ENCODE measurements around the gene SSC5D.
A peak's percentile ranks its signal among the peaks of the same experiment; 100 is the strongest.
"Not testable (repeated sequence)": the region's sequence is repeated elsewhere in the genome, so short reads cannot be mapped to it uniquely, and the experiment has no call there.

SSC5D gene

DNA sequence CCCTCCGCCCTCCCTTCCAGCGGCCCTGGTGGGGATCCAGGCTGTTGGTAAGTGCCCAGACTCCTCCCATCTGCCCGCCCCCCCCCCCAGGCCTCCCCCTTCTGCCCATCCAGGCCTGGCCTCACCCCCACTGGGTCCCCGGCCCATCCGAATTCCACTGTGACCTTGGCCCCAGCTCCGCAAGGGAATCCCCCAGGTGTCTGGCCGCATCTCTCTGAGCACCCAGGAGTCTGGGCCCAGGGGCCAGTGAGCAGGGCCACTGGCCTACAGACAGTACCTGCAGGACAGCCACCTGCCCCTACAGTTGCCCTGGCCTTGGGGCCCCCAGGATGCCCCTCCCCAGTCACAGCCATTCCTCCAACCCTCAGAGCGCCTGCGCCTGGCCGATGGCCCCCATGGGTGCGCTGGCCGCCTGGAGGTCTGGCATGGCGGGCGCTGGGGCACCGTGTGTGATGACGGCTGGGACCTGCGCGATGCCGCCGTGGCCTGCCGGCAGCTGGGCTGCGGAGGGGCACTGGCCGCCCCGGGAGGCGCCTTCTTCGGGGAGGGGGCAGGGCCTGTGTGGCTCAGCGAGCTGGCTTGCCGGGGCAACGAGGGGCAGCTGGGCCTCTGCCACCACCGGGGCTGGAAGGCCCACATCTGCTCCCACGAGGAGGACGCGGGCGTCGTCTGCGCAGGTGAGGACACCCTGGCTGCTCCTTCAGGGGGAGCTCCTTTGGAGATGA is 912 bp downstream of the SSC5D start:
- no peak for DNase-seq

DNA sequence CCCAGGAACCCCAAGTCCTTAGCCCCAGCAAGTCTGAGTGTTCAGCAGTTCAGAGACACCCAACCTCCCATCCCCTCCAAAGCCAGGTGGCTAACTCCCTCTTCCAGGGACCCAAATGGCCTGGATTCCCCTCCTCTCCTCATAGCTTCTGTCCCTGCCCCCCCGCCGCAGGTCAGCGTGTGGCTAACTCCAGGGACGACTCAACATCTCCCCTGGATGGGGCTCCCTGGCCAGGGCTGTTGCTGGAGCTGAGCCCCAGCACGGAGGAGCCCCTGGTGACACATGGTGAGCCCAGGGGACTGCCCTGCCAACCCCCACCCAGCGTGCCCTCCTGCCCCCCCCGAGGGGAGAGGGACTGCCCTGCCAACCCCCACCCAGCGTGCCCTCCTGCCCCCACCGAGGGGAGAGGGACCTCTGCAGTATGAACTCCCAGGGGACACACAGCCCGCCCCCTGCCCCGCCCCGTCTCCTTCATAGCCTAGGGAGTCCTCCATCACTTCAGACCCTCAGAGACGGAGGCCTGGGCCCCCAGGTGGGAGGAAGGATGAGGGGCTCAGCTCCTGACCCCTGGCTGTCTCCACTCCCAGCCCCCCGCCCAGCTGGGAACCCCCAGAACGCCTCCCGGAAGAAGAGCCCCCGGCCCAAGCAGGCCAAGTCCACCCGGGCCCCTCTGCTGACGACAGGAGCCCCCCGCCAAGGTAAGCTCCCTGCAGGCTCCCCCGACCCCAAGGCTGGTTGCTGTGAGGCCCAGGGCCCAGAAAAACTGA is 1.7 kb downstream of the SSC5D start:
- no peak for DNase-seq

DNA sequence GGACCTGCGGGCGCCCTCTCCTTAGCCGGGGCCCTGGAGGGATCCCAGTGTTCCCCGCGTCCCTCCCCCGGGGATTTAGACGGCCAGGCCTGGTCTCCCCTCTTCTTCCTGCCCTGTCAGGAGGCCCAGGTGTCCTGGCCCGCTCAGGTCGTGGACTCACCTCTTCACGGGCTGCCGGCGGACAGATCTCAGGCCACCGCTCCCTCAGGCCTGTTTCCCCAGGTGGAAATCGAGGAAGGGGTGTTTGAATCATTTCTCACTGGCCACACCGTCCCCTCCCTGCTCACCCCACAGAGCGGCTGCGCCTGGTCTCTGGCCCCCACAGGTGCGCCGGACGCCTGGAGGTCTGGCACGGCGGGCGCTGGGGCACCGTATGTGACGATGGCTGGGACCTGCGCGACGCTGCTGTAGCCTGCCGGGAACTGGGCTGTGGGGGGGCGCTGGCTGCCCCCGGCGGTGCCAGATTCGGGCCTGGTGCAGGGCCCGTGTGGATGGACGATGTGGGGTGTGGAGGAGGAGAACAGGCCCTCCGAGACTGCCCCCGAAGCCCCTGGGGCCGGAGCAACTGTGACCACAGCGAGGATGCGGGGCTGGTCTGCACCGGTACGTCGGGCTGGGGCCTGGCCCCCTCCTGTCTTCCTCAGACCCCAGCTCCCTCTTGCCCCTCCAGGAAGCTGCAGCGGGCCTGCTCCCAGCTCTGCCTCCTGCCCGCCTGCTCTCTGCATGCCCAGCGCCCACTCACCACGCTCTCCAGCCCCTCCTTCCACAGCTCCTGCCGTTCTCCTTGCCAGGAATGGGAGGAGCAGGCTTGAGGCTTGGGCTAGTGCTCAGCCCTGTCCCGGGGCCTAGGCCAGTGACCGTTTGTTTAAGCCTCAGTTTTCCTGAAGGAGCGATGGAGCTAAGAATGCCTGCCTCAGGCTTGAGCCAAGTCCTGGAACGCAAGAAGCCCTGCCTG is 2.5 kb downstream of the SSC5D start:
- no peak for DNase-seq

DNA sequence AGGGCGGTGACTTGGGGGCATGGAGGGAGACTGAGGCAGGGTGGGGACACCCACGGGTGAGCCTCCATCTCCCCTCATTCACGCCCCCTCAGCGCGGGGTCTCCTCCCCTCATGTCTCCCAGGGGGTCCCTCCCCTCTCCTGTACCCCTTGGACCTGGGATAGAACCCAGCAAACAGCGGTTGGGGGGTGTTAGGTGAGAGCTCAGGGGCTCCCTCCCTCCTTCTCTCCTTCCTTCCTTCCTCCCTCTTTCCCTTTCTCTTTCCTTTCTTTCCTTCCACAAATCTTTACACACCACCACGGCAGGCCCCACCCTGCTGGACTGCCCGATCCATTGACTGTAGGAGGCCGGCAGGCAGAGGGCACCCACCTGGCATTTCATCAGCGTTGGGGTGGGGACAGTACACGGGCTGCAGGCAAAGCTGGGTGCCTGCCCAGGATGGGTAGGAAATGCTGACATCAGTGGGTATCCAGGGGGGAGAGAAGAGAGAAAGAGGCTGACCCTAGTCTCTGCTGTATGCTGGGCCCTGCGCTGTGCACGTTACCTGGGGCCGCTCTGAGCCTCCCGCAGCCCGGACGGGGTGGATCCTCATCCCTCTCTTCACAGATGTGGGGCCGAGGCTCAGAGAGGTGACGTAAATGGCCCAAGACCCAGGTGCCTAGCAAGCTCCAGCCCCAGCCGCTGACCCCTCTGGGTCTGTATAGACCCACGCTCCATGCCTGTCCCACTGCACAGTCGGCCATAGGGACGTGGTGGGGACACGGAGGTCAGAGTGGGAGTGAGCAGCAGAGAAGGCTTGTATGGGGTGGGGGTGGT is 3.5 kb downstream of the SSC5D start:
- DNase-seq = no peak

DNA sequence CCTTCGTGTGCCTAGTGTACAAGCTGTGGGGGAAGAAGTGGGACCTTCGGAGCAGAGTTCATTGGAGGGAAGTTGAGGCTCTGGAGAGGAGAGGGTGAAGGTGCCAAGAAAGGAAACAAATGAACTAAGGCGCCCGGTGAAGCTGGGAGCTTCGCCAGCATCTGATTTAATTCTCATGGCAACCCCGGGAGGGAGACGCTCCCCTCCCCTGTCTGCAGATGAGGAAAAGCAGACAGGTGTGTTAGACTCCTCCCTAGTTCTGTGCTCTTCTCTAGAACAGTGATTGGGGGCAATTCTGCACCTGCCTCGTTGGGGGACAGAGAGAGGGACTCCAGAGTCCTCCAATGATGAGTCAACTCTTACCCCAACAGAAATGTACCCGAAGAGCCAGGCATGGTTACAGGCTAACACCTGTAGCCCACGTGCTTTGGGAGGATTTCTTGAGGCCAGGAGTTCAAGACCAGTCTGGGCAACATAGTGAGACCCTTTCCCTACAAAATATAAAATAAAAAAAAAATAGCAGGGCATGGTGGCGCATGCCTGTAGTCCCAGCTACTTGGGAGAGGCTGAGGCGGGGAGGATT is 4.2 kb downstream of the SSC5D start:
- DNase-seq = no peak

DNA sequence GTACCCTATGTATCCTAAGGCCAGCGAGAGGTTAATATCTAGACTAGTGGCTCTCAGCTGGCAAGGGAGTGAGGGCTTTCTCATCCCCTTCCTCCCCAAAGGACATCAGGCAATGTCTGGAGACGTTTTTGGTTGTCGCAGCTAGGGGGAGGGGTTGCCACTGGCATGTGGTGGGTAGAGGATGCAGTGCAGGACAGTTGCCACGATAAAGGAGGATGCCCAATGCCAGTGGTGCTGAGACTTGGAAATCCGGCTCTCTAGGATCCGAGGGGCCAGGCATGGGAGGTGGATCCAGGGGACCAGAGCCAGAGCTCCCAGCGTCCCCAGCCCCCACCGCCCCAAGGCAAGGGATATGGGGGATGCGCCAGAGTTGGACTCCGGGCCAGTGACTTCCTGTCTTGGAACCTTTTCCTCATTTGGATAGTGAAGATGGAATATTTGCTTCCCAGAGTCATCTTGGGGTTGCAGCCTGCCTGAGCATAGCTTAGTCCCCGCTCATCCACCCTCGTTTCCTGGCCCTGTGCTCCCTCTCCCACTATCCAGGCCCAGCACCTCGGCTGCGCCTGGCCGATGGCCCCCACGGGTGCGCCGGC is 4.9 kb downstream of the SSC5D start:
- no peak for DNase-seq

DNA sequence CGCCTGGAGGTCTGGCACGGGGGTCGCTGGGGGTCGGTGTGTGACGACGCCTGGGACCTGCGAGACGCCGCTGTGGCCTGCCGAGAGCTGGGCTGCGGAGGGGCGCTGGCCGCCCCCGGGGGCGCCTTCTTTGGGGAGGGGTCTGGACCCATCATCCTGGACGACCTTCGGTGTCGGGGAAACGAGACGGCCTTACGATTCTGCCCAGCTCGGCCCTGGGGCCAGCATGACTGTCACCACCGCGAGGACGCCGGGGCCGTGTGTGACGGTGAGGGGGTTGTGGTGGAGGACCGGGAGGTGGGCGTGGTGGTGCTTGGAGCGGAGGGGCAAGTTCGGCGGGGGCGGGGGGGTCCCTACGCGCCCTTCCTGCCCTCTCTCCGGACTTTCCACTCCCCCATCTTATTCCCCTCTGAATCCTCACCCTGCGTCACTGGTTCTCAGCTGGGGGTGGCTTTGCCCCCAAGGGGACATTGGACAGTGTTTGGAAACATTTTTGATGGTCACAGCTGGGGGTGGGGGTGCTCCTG is 5.5 kb downstream of the SSC5D start:
- no peak for DNase-seq

DNA sequence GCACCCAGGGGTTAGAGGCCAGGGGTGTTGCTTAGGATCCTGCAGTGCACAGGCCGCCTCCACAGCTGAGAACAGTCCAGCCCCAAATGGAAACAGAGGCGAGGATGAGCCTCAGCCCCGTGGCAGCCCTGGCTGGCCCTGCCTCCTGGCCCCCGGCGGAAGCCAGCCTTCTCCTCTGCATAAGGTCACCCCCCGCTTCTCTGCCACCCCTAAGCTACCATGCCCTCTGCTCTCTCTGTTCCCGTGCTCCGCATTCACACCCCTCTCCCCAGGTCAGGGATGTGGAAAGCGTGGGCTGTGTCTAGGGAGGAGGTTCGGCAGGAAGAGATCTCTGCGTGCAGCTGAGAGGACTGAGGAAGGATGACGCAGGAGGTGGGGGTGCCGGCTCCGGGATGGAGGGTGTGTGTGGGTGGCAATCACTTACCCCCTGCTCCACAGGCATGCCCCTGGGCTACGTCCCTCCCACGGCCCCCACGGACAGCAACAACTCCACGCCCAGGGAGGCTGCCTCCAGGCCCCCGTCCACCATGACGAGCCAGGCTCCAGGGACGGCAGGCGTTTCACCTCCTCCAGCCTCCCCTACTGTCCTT is 6.0 kb downstream of the SSC5D start:
- DNase-seq = no peak

DNA sequence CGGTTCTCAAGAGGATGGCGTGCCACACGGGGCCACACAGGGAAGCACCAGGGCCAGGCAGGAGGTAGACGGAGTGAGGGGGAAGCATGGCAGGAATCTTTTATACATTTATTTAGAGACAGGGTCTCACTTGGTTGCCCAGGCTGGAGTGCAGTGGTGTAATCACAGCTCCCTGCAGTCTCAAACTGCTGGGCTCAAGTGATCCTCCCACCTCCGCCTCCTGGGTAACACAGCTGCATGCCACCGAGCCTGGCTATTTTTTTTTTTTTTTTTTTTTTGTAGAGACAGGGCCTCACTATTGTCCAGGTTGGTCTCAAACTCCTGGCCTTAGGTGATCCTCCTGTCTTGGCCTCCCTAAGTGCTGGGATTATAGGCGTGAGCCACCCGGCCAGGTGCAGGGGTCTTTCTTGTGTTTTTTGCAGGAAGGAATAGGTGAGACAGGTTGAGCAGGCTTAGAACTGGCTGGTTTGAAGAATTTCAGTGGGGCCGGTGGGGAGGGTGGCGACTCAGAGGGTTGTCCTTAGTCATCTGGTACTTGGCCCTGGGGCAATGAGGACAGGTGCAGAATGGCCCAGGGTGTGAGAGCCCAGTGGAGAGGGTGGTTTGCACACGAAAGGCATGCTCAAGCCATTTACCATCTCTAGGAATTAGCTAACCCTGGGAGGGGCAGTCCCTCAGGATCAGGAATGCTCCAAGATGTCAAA is 7.6 kb downstream of the SSC5D start:
- DNase-seq = no peak

DNA sequence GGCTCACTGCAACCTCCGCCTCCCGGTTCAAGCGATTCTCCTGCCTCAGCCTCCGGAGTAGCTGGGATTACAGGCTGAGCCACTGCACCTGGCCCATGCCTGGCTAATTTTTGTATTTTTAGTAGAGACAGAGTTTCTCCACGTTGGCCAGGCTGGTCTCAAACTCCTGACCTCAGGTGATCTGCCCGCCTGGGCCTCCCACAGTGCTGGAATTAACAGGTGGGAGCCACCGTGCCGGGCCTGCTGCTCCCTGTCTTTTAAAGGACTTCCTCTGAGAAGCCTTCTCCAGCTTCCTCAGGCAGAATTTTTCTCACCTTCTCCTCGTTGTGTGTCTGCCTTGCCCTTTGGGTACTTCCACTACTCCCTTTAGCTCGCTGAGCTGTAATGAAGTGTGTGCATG is 8.6 kb downstream of the SSC5D start:
- not testable (repeated sequence) for DNase-seq

DNA sequence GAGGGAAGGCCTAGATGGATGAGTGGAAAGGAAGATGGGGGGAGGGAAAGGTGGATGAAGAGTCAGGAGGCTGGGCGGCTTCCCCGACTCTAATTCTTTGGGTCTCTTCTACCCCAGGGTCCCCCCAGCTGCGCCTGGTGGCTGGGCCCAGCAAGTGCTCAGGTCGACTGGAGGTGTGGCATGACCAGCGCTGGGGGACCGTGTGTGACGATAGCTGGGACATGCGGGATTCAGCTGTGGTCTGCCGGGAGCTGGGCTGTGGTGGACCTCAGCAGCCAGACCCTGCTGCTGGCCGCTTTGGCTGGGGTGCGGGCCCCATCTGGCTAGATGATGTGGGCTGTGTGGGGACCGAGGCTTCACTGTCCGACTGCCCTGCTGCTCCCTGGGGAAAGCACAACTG is 9.5 kb downstream of the SSC5D start:
- no peak for DNase-seq

DNA sequence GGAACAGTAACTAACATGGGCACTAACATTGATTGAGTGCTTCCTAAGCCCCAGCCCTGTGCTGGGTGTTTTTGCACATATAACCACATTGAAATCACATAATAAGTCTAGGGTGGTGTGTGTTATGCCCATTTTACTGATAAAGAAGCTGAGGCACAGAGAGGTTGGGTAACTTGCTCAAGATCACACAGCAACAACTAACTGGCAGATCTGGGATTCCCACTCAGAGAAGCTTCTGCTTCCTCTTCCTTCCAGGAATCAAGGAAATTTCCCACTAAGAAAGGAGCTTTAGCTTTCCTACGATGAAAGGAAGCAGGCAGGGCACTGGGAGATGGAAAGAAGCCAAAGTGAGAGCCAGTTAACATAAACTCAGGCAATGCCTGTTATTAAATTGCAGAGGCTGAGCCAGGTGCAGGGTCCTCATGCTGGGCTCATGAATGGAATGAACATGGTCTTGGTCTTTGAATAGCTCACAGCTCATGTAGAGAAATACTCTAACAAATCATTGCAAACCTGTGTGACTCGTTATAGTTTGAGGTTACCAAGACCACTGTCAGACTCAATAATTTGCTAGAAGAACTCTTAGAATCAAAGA is 10.1 kb downstream of the SSC5D start:
- no peak for DNase-seq

DNA sequence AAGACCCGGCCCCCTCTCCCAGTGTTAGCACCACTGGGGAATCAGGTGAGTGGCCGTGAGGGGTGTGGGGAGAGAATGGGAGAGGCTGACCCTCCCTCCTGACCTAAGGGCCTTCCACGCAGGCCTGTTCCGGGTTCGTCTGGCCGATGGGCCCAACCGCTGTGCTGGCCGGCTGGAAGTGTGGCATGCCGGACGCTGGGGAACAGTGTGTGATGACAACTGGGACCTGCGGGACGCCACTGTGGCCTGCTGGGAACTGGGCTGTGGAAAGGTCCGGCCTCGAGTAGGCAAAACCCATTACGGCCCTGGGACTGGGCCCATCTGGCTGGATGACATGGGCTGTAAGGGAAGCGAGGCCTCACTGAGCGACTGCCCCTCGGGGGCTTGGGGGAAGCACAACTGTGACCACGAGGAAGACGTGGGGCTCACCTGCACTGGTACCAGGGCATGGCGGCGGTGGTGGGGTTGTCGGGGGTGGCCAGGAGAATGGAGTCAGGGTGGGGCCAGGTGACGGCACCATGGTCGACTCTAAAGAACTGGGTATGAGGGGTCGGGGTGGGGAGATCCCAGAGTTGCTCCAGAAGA is 12.2 kb downstream of the SSC5D start:
- no peak for DNase-seq

DNA sequence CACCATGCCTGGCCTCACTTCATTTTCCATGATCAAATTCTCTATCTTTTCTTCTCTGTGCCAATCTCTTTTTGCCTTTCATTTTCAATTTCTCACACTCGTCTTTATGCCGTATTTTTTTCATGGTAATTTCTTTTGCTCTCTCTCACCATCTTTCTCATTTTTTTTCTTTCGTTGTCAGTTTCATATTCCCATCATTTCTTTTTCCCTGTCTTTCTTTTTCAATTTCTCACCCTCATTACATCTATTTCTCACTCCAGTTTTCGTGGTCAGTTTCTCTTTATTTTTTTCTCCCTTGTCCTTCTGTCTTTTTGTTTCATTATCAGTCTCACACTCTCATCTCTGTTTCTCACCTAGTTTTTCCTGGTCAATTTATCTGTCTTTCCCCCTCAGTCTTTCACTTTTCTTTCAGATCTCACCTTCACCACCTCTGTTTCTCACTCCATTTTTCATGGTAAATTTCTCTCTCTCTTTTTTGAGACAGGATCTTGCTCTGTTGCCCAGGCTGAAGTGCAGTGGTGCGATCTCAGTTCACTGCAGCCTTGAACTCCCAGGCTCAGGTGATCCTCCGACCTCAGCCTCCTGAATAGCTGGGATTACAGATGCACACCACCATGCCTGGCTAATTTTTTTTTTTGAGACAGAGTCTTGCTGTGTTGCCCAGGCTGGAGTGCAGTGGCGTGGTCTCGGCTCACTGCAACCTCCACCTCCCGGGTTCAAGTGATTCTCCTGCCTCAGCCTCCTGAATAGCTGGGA is 14.1 kb downstream of the SSC5D start:
- DNase-seq = no peak

DNA sequence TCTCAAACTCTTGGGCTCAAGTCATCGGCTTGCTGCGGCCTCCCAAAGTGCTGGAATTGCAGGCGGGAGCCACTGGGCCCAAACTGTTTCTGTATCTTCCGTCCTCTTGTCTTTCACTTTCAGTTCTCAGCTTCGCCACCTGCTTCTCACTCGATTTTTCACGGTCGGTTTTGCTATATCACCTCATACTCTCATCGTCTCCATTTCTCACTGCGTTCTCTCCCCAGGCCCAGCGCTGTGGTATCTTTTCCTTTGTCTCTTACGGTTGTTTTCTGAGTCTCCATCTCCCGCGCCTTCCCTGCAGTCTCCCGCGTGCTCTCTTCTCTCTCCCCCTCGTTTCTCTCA is 14.9 kb downstream of the SSC5D start:
- no peak for DNase-seq

DNA sequence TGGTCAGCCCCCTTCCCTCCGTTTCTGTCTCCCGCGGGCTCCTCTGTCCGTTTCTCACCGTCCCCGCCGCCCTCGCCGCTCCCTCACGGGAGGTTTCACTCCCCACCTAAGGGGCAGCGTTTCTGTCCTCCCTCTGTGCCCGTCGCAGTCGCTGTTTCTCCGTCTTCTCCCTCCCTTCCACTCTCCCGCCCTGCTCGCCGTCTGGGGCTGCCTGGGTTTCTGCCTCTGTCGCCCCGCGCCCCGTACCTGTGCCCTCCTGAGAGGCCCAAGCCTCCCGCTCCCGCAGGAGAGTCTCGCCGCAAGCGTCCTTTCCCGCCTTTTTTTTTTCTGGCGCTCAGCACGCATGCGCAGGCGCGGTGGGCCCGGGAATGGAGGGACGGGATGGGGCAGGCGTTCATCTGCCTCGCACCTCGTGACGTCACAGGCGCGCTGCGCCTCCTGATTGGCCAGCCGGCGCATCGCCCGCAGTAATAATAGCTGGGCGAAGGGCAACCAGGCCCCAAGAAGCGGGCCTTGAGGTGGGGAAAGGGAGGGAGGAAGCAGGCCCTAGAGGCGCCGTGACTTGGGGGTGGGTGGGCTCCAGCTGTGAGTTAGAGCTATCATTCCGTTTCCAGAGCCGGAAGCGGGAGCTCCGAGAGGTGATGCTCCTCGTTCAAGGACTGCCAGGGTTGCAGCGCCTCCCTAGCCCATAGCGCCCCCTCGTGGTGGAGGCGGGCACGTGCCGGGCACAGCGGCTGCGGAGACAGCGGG is 15.4 kb downstream of the SSC5D start:
- DNase-seq = peak; percentile 87 to 90

DNA sequence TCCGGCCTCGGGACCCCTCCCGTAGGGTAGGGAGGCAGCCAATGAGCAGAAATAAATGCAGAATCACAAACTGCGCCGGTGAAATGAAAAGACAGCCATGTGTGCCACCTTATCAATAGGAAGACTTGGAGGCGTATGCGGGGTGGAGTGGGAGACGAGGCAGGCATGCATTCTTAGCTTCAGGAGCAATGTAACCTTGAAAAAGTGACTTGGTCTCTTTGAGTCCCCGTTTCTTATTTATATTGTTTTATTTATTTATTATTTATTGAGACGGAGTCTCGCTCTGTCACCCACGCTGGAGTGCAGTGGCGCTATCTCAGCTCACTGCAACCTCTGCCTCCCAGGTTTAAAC is 16.0 kb downstream of the SSC5D start:
- DNase-seq = no peak

DNA sequence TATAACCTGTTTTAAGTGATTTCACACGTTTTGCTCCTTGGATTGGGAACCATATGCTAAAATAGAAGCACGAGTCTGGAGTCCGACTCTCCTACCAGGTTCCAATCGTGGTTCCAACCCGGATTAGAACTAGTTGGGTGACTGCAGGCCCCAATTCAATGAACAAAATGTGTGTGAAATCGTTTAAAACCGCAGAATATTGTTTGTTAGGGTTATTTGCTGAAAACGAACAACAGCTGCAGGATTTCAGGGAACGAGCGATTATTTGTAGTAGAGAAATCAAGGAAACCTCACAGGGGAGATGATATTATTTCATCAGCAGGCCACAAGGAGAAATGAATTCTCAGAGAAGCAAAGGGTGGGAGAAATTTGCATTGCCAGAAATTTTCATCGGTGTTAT is 16.7 kb downstream of the SSC5D start:
- no peak for DNase-seq

All from activated CD4-positive, alpha-beta T cell treated with anti-CD3 and anti-CD28 coated beads, Interleukin-2, amount 50 U/mL, for 4 hours (primary cell).